Retina (tissue), 1 donor: Measurements from ENCODE around the gene TENM4.
A peak's percentile ranks its signal among the peaks of the same experiment; 100 is the strongest.

Experiments used
- DNase-seq: peaks from one replicate; pipeline ENCODE4 v3.0.0-alpha.2; 2016

Gene TENM4

DNA sequence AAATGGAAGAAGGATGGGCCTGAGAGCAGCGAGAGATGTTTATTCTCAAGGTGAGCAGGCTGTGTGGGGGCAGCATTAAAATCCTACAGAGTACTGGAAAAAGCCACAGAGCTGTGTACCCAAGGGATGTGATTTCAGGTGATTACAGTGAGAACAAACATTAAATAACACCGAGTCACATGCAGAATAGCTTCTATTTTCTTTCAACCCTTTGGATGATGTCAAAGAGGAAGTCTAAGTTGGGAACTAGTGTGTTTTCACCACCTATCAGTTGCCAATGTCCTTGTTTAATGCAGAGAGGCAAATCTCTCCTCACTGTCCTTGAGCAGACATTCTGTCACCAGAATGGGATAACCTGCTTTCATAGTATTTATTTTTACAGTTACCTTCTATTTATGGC is 486.6 kb downstream of the TENM4 start:
- no peak for DNase-seq

- no peak for DNase-seq
Measured at GRCh38 chr11:78952890-78953289, 487.9 kb downstream of the TENM4 start.

- no peak for DNase-seq
Measured at GRCh38 chr11:78952175-78952574, 488.7 kb downstream of the TENM4 start.

GRCh38 chr11:78949976-78950690 is 490.7 kb downstream of the TENM4 start:
- DNase-seq = no peak

DNA sequence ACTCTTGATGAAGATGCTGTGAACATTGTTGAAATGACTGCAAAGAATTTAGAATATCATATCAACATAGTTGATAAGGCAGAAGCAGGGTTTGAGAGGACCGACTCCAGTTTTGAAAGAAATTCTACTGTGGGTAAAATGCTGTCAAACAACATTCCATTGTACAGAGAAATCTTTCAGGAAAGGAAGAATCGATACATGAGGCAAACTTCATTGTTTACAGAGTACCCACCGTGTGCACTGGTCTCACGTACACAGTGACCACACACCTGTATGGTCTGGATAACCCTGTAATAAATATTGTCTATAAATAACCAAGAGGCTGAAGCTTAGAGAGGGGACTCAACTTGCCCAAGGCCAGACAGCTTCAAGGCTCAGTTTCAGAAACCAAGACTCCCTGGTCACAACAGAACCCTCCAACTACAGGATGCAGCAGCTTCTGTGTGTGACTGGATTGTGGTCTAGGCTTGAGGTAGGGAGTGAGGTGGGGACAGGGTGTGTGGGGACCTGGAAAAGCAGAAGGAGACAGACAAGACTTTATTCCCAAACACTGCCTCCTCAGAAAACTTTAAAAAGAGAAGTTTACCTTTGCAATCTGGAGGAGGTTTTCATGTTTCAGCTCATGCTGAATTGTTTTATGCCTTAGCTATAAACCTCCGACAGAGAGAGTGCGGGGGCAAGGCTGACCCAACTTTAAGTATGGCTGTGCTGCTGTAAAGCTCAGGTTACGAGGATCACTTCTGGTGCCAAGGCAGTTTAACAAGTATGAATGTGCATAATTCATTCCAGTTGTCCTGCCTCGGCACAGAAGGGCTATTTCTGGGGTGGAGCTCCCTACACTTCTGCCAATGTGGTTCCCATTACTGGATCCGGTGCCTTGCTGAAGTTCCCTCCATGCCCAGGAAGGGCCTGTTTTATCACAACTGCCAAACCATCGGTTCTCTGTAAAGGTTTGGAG is 493.6 kb downstream of the TENM4 start:
- DNase-seq = no peak

- no peak for DNase-seq
Measured at GRCh38 chr11:78943841-78944240, 497.0 kb downstream of the TENM4 start.

GRCh38 chr11:78943154-78943553 is 497.7 kb downstream of the TENM4 start:
- DNase-seq = no peak

GRCh38 chr11:78941226-78941851 is 499.5 kb downstream of the TENM4 start:
- DNase-seq = no peak

DNA sequence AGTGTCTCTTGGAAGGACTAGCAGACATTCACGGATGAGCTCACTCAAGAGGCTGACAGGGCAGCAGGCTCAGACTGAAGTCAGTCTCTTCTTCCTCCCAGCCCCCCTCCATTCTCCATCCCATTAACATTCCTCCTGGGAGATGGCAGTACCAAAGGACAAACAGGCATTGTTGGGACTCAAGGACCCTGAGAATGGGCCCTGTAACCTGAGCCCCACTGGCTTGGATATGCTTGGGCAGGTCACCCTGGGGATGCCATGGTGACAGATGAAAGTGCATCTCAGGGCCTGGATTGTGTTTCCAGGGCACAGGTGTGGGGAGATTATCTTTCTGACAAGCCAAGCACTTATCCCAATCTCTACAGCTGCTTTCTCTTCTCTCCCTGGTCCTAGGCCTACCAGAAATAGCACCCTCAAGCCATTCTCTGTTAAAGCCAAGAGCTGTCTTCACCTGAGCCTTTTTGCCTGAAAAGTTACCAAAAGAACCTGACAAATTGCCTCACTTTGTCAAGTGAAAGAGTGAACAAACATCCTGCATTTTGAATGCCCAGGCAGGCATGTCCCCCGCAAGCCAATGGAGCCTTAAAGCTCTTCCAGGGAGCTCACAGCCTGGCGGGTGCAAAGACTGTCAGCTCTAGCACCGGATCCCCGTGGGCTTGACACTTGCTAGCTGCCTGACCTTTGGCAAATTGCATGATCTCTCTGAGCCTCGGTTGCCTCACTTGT is 500.2 kb downstream of the TENM4 start:
- peak; percentile 81 for DNase-seq

DNA sequence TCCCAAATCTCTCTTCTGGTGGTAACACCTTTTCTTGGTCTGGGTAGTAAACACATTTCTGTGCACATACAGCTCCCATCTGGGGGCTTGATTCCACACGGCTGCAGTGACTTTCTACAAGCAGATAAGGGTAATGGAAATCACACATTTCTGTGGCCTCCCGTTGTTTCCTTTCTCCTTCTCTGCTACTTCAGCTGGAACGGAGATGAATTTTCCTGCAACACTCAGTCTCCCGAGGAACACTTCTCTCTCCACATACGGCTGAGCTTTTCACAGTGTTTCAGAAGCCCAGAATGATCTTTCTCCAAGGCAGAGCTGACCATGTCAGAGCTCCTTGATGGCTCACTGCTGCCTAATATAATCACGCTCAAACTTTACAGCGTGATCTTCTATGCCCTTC is 501.9 kb downstream of the TENM4 start:
- no peak for DNase-seq

DNA sequence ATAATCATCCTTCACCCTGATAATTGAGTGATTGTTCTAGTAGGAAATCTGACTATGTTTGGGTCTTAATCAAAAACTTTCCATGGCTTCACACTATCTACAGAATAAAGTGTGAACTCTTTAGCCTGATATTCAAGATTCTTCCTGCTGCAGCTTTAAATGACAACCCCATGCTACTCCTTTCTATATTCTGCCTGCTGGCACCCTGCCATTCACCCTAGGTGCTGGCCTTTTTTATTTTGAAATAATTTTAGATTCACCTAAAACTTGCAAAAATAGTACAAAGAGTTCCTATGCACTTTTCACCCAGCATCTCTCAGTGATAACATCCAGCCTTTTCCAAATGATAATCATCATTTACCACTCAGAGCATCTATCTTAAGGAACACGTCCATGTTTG is 502.8 kb downstream of the TENM4 start:
- DNase-seq = no peak

- no peak for DNase-seq
Measured at GRCh38 chr11:78935398-78936068, 505.3 kb downstream of the TENM4 start.

DNA sequence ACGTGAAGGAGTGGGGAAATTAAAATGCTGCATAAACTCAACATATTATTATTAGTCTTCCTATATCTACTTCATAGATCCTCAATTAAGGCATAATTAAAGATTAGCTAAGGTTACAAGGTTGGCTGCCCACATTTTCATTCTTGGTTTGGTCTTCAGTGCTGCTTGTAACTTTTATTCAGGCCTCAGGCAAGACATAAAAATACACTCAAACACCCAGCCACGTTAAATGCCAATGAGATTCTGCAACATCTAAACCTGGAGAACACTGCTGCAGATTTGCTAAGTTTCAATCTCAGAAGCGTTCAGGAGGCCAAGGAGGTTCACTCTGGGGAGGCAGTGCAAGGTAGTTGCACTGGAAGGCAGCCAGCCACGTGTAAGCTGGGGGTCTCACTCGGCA is 507.5 kb downstream of the TENM4 start:
- DNase-seq = no peak

DNA sequence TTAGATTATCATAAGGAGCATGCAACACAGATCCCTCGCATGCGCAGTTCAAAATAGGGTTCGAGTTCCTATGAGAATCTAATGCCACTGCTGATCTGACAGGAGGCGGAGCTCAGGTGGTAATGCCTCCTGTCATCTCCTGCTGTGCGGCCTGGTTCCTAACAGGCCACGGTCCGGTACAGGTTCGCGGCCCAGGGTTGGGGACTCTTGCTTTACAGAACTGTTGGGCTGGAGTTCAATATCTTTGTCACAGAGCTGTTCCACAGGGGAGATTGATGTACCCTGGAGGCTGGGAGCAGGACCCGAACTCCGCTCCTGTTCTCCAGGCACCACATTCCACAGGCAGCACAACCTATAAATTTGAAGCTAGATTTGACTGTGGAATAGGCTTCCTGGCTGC is 508.1 kb downstream of the TENM4 start:
- DNase-seq = no peak

GRCh38 chr11:78931891-78932290 is 508.9 kb downstream of the TENM4 start:
- DNase-seq = no peak

DNA sequence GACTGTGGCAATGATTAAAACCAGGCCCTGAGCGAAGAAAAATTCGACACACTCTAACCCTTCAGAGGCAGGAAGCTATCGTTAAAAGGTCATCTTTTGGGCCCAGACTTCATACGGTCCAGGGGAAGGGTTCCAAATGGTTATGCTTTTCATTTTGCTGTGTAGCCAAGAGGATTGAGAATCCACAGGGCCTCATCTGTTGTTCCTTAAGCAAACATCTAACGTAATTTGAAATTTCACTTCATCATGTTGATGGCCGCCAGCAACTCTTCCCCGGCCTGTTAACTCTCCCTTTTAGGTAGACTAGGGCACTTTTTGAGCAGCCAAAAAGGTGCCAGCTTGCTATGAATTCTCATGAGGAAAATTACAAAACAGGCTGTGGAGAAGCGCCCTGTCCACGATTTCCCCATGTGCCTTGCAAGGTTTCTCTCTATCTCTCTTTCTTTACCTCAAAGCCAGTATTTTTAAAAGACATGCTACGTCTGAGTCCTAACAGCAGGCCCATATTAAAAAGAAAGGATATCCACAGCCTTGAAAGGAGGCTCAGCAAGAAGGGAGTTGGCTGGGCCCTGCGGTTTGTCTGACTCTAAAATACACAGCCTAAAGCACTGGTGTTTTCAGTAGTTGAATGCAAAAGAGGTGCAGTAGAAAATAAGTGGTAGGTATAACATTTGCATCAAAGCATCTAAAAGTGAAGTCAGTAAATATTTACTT is 509.9 kb downstream of the TENM4 start:
- no peak for DNase-seq

GRCh38 chr11:78929906-78930220 is 511.0 kb downstream of the TENM4 start:
- no peak for DNase-seq

DNA sequence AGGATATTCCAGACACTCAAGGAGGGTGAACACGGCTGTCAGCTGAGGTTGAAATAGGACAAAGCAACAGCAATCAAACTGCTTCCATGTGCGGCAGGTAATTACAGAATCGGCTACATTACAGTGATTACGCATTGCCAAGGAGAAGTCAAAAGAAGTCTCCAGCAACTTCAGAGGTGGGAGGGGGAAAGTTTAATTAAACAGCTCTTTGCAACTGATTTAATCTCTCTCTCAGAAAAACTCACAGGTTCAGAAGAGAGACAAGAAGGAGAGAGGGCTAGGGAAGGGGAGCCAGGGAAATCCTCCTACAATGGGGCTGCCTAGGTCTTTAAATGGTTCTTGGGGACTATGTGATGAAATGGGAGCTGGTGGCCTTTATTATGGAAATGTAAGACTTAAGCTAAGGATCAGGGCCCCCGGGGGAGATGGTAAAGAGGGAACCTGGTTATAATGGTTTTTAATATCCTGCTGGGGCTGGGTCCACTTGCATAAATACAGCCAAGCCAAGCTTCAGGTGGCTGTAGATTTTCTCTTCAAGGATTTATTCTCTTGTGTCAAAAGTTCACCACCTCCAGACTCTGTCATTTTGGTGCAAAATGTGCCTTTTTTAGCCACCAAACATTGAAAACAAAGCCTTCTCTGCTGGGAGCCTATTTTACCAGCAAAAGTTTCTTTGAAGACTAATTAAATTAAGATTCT is 511.5 kb downstream of the TENM4 start:
- no peak for DNase-seq

- DNase-seq = no peak
Measured at GRCh38 chr11:78927511-78927910, 513.3 kb downstream of the TENM4 start.

- no peak for DNase-seq
Measured at GRCh38 chr11:78926633-78927338, 514.0 kb downstream of the TENM4 start.

DNA sequence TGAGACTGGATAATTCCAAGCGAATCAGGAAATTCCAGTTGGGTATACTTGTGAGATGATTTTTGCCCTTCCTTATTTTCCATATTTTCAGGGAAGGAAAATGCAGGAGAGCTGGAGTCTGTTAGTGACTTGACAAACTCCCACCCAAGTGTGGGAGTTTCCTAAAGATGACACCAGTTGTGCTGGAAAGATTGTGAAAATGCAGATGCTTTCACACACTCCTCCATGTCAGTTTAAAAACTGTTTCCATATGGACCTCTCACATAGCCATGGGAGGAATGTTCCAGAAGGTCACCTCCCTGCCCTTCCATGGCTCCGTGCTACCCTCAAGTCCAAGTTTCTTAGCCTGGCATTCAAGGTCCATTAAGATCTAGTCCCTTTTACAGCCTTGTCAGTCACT is 515.4 kb downstream of the TENM4 start:
- no peak for DNase-seq
